Tibial nerve (tissue), 4 donors: Measurements from ENCODE around the gene ACAD10. TPM values are rescaled to one million over a fixed set of nuclear protein-coding genes. Genes with fewer than 3 reads are reported as not detected.

Experiments used
- DNase-seq, 2 donors: peaks; one replicate each; pipeline ENCODE4 v3.0.0-alpha.2; 2019; ENCODE audit warnings: low spot score in 2 of 2
- H3K27ac ChIP-seq, 4 donors: fragments of 200-600 bp; sonication (generic) in 3 of 4; one replicate each; pipeline ENCODE4 v1.5.1; 2017 to 2019; ENCODE audit warnings: mild to moderate bottlenecking in 1 of 4
- H3K27me3 ChIP-seq, 2 donors: fragments of 200-600 bp; sonication (generic) in 1 of 2; one replicate each; pipeline versions ENCODE4 v1.5.1 to v1.6.0; 2017 to 2019
- H3K36me3 ChIP-seq, 3 donors: fragments of 200-600 bp; sonication (generic); one replicate each; pipeline ENCODE4 v1.5.1; 2018 to 2019
- H3K4me1 ChIP-seq, 4 donors: fragments of 200-600 bp; sonication (generic) in 3 of 4; one replicate each; pipeline ENCODE4 v1.5.1; 2017 to 2019
- H3K4me3 ChIP-seq, 4 donors: fragments of 200-600 bp; sonication (generic) in 3 of 4; one replicate each; pipeline ENCODE4 v1.5.1; 2017 to 2019; ENCODE audit warnings: mild to moderate bottlenecking in 1 of 4, moderate library complexity in 1 of 4
- H3K9me3 ChIP-seq, 4 donors: fragments of 200-600 bp; sonication (generic) in 3 of 4; one replicate each; pipeline ENCODE4 v1.5.1; 2017 to 2019
- EP300 ChIP-seq, 2 donors: sonication (generic); formaldehyde crosslinking; IDR thresholded peaks; one replicate each; pipeline ENCODE4 v1.6.1; 2017; ENCODE audit warnings: antibody characterized with exemption in 2 of 2, mild to moderate bottlenecking in 1 of 2
- POLR2A ChIP-seq, 2 donors: fragments of 450-650 bp; IDR thresholded peaks; one replicate each; pipeline ENCODE4 v1.6.1; 2017; ENCODE audit warnings: antibody characterized with exemption in 2 of 2, mild to moderate bottlenecking in 2 of 2, moderate library complexity in 2 of 2
- WGBS, 2 donors: methylation state at CpG; one replicate each; pipeline ENCODE4 v1.1.5; 2018; 5-methylcytosine and 5-hydroxymethylcytosine counted together
- total RNA-seq, 4 donors: library from RNA; depleted of rRNA; stranded (reverse); fragments of >200 nt; gene quantifications; one replicate each; pipeline ENCODE4 v1.1.0, GENCODE V29; 2016
- TF ChIP-seq, protein P1 (sequence below), 5 experiments: fragments of 200-600 bp in 3 of 5; fragments of 450-650 bp in 2 of 5; sonication (generic) in 3 of 5; IDR thresholded peaks; one replicate each; pipeline ENCODE4 v1.5.1; 2016 to 2019; ENCODE audit warnings: antibody characterized with exemption in 5 of 5, mild to moderate bottlenecking in 3 of 5, moderate library complexity in 2 of 5

The ACAD10 gene
- total RNA-seq, 4 donors from 2014 or later: 20.3 to 41.4 (median 21.4) TPM

DNA sequence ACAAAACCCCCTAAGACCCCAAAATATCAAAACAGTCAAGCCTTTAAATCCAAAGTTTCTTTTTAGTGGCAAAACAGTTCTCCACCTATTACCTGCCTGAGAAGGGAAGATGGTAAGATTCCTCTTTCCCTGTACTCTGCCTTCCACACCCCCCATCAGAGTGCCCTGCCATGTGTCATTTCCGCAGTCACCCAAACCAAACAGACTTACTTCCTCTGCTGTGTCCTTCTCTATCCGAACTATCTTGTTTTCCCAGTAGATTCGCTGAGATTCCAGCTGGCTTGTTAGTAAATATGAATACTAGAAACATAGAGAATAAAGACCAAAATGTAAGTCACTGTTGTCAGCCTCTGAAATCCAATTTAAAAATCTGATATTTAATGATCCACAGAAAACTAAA, 30.5 kb upstream of the ACAD10 start:
- peaks cover 0 to 94% (median 27%) of the 10 kb centered on the region in 3 donors for H3K36me3 ChIP-seq
- no peaks in the 10 kb centered on the region for H3K27me3 ChIP-seq
- WGBS, 2 donors: 91 to 93% methylated on average over 3 of the region's 3 CpGs
- no peak overlapping the region for H3K4me3 ChIP-seq
- no peak for DNase-seq
- H3K4me1 ChIP-seq: peaks cover 0 to 10% (median 2%) of the 10 kb centered on the region in 4 donors
- H3K27ac ChIP-seq: no peak overlapping the region
- TF ChIP-seq POLR2A (IDR thresholded peaks at IDR 0.05) (no peak), EP300 (IDR thresholded peaks at IDR 0.05) (no peak)
- TF ChIP-seq, protein P1, sequence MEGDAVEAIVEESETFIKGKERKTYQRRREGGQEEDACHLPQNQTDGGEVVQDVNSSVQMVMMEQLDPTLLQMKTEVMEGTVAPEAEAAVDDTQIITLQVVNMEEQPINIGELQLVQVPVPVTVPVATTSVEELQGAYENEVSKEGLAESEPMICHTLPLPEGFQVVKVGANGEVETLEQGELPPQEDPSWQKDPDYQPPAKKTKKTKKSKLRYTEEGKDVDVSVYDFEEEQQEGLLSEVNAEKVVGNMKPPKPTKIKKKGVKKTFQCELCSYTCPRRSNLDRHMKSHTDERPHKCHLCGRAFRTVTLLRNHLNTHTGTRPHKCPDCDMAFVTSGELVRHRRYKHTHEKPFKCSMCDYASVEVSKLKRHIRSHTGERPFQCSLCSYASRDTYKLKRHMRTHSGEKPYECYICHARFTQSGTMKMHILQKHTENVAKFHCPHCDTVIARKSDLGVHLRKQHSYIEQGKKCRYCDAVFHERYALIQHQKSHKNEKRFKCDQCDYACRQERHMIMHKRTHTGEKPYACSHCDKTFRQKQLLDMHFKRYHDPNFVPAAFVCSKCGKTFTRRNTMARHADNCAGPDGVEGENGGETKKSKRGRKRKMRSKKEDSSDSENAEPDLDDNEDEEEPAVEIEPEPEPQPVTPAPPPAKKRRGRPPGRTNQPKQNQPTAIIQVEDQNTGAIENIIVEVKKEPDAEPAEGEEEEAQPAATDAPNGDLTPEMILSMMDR (IDR thresholded peaks at IDR 0.05): no peak
- no peaks in the 10 kb centered on the region for H3K9me3 ChIP-seq

DNA sequence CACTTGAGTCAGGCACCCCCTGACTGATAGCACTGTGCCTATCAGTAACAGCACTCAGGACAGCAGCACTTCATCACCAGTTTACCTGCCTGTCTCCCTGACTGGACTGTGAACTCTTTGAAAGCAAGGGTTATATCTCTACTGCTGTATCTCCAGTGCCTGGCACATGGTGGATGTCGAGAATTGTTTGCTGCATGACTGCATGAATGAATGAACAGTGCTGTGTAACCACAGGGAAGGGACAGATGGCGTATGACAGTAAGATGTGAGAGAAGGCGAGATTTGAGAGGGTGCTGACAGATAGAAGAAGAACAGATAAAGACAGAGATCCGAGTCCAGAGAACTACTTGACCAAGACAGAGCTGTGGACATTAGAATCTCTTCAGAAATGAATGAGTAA, 29.8 kb upstream of the ACAD10 start:
- Histone ChIP-seq H3K4me1 (peaks cover 0 to 10% (median 2%) of the 10 kb centered on the region in 4 donors), H3K4me3 (no peak overlapping the region), H3K27me3 (no peaks in the 10 kb centered on the region), H3K27ac (no peak overlapping the region), H3K36me3 (peaks cover 0 to 94% (median 27%) of the 10 kb centered on the region in 3 donors), H3K9me3 (no peaks in the 10 kb centered on the region)
- TF ChIP-seq, protein P1 (IDR thresholded peaks at IDR 0.05): no peak
- TF ChIP-seq EP300 (IDR thresholded peaks at IDR 0.05) (no peak), POLR2A (IDR thresholded peaks at IDR 0.05) (no peak)
- 91% methylated on average over 4 of the region's 4 CpGs for WGBS, 2 donors
- DNase-seq: no peak

DNA sequence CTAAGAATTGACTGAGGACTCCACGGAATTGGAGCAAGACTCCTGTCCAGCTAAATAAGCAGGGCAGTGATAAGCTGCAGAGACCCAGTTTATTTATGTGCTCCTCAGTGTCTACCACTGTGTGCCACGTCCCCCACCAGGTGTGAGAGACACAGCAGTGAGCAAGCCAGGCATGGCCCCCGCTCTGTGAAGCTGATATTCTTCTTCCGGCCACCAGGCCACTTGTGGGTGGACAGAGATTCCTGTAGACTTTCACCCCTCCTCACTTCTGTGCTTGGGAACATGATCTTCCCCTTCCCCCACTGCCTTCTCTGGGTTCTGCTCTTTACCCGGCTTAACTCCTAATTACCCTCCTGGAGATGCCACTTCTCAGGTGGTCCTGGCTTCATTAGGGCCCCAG, 21.4 kb upstream of the ACAD10 start:
- TF ChIP-seq EP300 (IDR thresholded peaks at IDR 0.05): no peak
- TF ChIP-seq, protein P1 (IDR thresholded peaks at IDR 0.05): no peak
- TF ChIP-seq POLR2A (IDR thresholded peaks at IDR 0.05): no peak
- H3K4me3 ChIP-seq: no peak overlapping the region
- H3K4me1 ChIP-seq: no peaks in the 10 kb centered on the region
- no peak for DNase-seq
- no peaks in the 10 kb centered on the region for H3K9me3 ChIP-seq
- no peaks in the 10 kb centered on the region for H3K27me3 ChIP-seq
- peaks cover 0 to 94% (median 10%) of the 10 kb centered on the region in 3 donors for H3K36me3 ChIP-seq
- WGBS, 2 donors: 82 to 87% methylated on average over 5 of the region's 5 CpGs
- no peak overlapping the region for H3K27ac ChIP-seq

DNA sequence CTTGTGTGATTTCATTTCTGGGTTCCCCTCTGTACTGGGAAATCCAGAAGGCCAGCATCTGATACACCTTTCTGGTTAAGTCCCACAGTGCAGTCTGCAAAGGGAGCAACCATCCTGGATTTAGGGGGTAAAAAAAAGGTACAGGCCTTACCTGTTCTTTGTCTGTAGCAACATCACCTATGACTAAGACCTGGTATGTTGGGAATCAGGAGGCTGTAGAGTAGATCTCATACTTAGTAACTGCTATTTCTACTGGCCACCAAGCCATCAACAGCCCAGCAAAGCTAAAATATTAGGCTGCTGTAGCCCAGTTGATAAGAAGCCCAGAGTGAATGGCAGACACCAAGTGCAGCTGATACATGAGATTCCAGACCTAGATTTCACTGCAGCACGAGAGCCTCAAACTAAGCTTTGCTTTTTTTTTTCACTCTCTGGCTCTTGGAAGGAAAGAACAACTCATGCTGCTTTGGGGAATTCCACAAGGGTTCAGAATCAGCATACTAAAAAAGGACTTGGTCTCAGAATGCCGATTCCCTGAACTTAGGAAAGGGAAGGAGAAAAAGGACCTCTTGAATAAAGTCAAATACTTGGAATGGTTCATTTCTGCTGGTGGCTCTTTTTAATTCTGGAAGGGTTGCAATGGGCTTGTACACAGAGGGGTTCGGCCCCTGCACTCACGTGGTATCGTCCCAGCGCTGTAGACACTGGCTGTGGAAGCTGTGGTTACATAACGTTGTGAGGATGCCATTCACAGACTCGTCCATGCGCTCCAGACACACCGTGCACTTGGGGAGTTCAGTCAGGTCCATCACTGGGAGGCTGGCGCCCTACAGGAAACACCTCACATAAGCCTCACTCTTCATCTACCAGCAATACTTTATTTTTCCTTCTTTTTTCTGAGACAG, 20.6 kb upstream of the ACAD10 start:
- no peak overlapping the region for H3K27ac ChIP-seq
- H3K9me3 ChIP-seq: no peaks in the 10 kb centered on the region
- no peak for DNase-seq
- H3K4me1 ChIP-seq: no peaks in the 10 kb centered on the region
- H3K27me3 ChIP-seq: no peaks in the 10 kb centered on the region
- no peak for TF ChIP-seq EP300 (IDR thresholded peaks at IDR 0.05)
- TF ChIP-seq POLR2A (IDR thresholded peaks at IDR 0.05): no peak
- TF ChIP-seq, protein P1 (IDR thresholded peaks at IDR 0.05): no peak
- H3K36me3 ChIP-seq: peaks cover 0 to 94% (median 17%) of the 10 kb centered on the region in 3 donors
- WGBS, 2 donors: 78 to 84% methylated on average over 11 of the region's 11 CpGs
- no peak overlapping the region for H3K4me3 ChIP-seq

DNA sequence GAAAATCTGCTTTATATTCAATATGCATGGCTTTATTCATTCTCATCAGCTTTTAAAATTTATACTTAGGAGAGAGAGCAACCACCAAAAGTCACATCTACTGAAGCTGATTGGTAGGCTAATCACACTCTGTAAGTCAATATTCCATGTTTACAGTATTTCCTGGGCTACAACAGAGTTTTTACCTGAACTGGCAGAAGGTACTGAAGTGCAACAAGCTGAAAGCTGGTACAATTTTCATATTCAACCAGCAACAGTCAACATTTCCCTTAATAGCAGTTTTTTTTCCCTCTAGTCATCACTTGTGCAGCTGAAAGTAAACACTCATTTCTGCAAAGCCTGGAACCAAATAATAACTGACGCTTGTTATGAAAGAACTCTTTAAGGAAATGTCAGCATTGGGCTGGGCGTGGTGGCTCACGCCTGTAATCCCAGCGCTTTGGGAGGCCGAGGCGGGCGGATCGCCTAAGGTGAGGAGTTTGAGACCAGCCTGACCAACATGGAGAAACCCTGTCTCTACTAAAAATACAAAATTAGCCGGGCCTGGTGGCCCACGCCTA, 13.0 kb upstream of the ACAD10 start:
- H3K4me3 ChIP-seq: no peak overlapping the region
- TF ChIP-seq EP300 (IDR thresholded peaks at IDR 0.05) (no peak), POLR2A (IDR thresholded peaks at IDR 0.05) (no peak)
- TF ChIP-seq, protein P1 (IDR thresholded peaks at IDR 0.05): no peak
- H3K36me3 ChIP-seq: peaks cover 0 to 92% (median 17%) of the 10 kb centered on the region in 3 donors
- H3K9me3 ChIP-seq: no peaks in the 10 kb centered on the region
- DNase-seq: no peak
- no peaks in the 10 kb centered on the region for H3K27me3 ChIP-seq
- no peak overlapping the region for H3K27ac ChIP-seq
- WGBS, 2 donors: 90 to 92% methylated on average over 10 of the region's 10 CpGs
- no peaks in the 10 kb centered on the region for H3K4me1 ChIP-seq
